Gastrocnemius medialis (tissue), 4 donors: ENCODE measurements around the gene PIGR.

Experiments used
- POLR2A ChIP-seq, 2 donors: fragments of 450-650 bp; IDR thresholded peaks; one replicate each; pipeline ENCODE4 v1.6.1; 2017; ENCODE audit warnings: antibody characterized with exemption in 2 of 2, mild to moderate bottlenecking in 2 of 2, moderate library complexity in 2 of 2
- TF ChIP-seq, protein P1 (sequence below), 5 experiments: fragments of 450-650 bp in 3 of 5; fragments of 200-600 bp in 2 of 5; sonication (generic) in 2 of 5; IDR thresholded peaks in 4 of 5; conservative IDR thresholded peaks in 1 of 5; 1 replicate in 4 of 5; 2 replicates in 1 of 5; pipeline ENCODE4 v1.5.1; 2016 to 2019; ENCODE audit warnings: antibody characterized with exemption in 5 of 5, mild to moderate bottlenecking in 3 of 5, moderate library complexity in 3 of 5

DNA sequence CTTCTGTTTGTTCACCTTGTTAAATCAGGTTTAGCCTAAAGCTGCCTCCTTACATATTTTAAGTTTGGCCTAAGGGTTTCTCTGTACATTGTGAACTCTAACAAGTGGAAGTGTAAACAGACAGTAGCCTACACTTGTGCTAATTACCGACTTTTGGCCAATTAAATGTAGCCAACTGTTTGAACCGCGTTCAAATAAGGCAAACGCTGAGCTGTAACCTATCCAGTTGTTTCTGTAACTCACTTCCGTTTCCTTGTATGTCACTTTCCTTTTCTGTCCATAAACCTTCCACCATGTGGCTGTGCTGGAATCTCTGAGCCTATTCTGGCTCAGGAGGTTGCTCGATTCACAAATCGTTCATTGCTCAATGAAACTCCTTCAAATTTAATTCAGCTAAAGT lies 32.0 kb upstream of the PIGR start:
- no peak for TF ChIP-seq POLR2A (IDR thresholded peaks at IDR 0.05)
- TF ChIP-seq, protein P1, sequence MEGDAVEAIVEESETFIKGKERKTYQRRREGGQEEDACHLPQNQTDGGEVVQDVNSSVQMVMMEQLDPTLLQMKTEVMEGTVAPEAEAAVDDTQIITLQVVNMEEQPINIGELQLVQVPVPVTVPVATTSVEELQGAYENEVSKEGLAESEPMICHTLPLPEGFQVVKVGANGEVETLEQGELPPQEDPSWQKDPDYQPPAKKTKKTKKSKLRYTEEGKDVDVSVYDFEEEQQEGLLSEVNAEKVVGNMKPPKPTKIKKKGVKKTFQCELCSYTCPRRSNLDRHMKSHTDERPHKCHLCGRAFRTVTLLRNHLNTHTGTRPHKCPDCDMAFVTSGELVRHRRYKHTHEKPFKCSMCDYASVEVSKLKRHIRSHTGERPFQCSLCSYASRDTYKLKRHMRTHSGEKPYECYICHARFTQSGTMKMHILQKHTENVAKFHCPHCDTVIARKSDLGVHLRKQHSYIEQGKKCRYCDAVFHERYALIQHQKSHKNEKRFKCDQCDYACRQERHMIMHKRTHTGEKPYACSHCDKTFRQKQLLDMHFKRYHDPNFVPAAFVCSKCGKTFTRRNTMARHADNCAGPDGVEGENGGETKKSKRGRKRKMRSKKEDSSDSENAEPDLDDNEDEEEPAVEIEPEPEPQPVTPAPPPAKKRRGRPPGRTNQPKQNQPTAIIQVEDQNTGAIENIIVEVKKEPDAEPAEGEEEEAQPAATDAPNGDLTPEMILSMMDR (IDR thresholded peaks at IDR 0.05 in 4 of 5, conservative IDR thresholded peaks at IDR 0.05 in 1 of 5) = no peak
